HepG2 (cell line): ENCODE results near the gene PRRT1. TPM values are rescaled to one million over a fixed set of nuclear protein-coding genes. Genes with fewer than 3 reads are reported as not detected.

Experiments
- BRD4 ChIP-seq: sonication (generic); formaldehyde crosslinking; IDR thresholded peaks from 2 replicates; pipeline ENCODE4 v1.4.0; 2020; ENCODE audit warnings: missing genetic modification reagents
- CAMTA2 ChIP-seq: sonication (generic); formaldehyde crosslinking; IDR thresholded peaks from 2 replicates; pipeline ENCODE4 v1.4.0; 2020; ENCODE audit warnings: mild to moderate bottlenecking, missing genetic modification reagents, borderline replicate concordance
- CBFB ChIP-seq: sonication (generic); formaldehyde crosslinking; IDR thresholded peaks from 2 replicates; pipeline ENCODE4 v1.4.0; 2020; ENCODE audit warnings: missing genetic modification reagents
- ELF4 ChIP-seq: sonication (generic); formaldehyde crosslinking; IDR thresholded peaks from 2 replicates; pipeline ENCODE4 v1.5.0; 2020; ENCODE audit warnings: missing genetic modification reagents, mild to moderate bottlenecking, moderate library complexity, borderline replicate concordance
- IRF1 ChIP-seq: sonication (generic); formaldehyde crosslinking; IDR thresholded peaks from 2 replicates; pipeline ENCODE4 v1.4.0; 2020; ENCODE audit warnings: low read depth, mild to moderate bottlenecking, missing genetic modification reagents
- KAT8 ChIP-seq: IDR thresholded peaks from 2 replicates; pipeline ENCODE4 v1.6.1; 2016; ENCODE audit warnings: missing genetic modification reagents, missing compliant biosample characterization
- MED8 ChIP-seq: sonication (generic); formaldehyde crosslinking; IDR thresholded peaks from 2 replicates; pipeline ENCODE4 v1.8.1; 2023; ENCODE audit warnings: mild to moderate bottlenecking, missing genetic modification reagents; ENCODE audit not compliant: insufficient replicate concordance
- NONO ChIP-seq, 2 experiments: fragments of 450-650 bp in 1 of 2; sonication (generic) in 1 of 2; formaldehyde crosslinking in 1 of 2; IDR thresholded peaks in 1 of 2; conservative IDR thresholded peaks in 1 of 2; 2 replicates each; pipeline versions ENCODE4 v1.6.1 to v1.8.0; 2017 to 2022; ENCODE audit warnings: mild to moderate bottlenecking in 1 of 2, missing genetic modification reagents in 1 of 2, moderate library complexity in 1 of 2
- ONECUT2 ChIP-seq: sonication (generic); formaldehyde crosslinking; IDR thresholded peaks from 2 replicates; pipeline ENCODE4 v1.4.0; 2020; ENCODE audit warnings: missing genetic modification reagents
- POGK ChIP-seq: sonication (generic); formaldehyde crosslinking; conservative IDR thresholded peaks from 2 replicates; pipeline ENCODE4 v1.8.0; 2022; ENCODE audit warnings: mild to moderate bottlenecking, moderate library complexity, missing genetic modification reagents
- RARA ChIP-seq: IDR thresholded peaks from 2 replicates; pipeline ENCODE4 v1.6.1; 2016; ENCODE audit warnings: missing genetic modification reagents, missing compliant biosample characterization
- RFX1 ChIP-seq: fragments of 450-650 bp; IDR thresholded peaks from 2 replicates; pipeline ENCODE4 v1.6.1; 2017
- TEAD3 ChIP-seq: optimal IDR thresholded peaks from 2 replicates; pipeline ENCODE3; 2016; ENCODE audit warnings: borderline replicate concordance
- ZBTB26 ChIP-seq: IDR thresholded peaks from 2 replicates; pipeline ENCODE4 v1.6.1; 2016; ENCODE audit warnings: missing compliant biosample characterization, missing genetic modification reagents, borderline replicate concordance
- ZBTB46 ChIP-seq: sonication (generic); formaldehyde crosslinking; IDR thresholded peaks from 2 replicates; pipeline ENCODE4 v1.4.0; 2020; ENCODE audit warnings: mild to moderate bottlenecking, missing genetic modification reagents, borderline replicate concordance
- ZFAT ChIP-seq: sonication (generic); formaldehyde crosslinking; conservative IDR thresholded peaks from 2 replicates; pipeline ENCODE4 v1.8.1; 2023; ENCODE audit warnings: missing genetic modification reagents, inconsistent platforms
- ZMAT5 ChIP-seq: sonication (generic); formaldehyde crosslinking; IDR thresholded peaks from 2 replicates; pipeline ENCODE4 v1.5.0; 2020; ENCODE audit warnings: mild to moderate bottlenecking, low read depth, missing genetic modification reagents, borderline replicate concordance
- ZNF251 ChIP-seq: sonication (generic); formaldehyde crosslinking; IDR thresholded peaks from 2 replicates; pipeline ENCODE4 v1.9.0; 2021; ENCODE audit warnings: mild to moderate bottlenecking, missing genetic modification reagents
- ZNF260 ChIP-seq: sonication (generic); formaldehyde crosslinking; IDR thresholded peaks from 2 replicates; pipeline ENCODE4 v1.4.0; 2020; ENCODE audit warnings: missing genetic modification reagents, low read depth, mild to moderate bottlenecking, borderline replicate concordance
- ZNF451 ChIP-seq: sonication (generic); formaldehyde crosslinking; IDR thresholded peaks from 2 replicates; pipeline ENCODE4 v1.5.0; 2020; ENCODE audit warnings: mild to moderate bottlenecking, missing genetic modification reagents
- ZNF558 ChIP-seq: sonication (generic); formaldehyde crosslinking; IDR thresholded peaks from 2 replicates; pipeline ENCODE4 v1.9.0; 2022; ENCODE audit warnings: mild to moderate bottlenecking, missing genetic modification reagents, borderline replicate concordance
- ZNF788 ChIP-seq: sonication (generic); formaldehyde crosslinking; IDR thresholded peaks from 2 replicates; pipeline ENCODE4 v1.5.0; 2020; ENCODE audit warnings: mild to moderate bottlenecking, missing genetic modification reagents, borderline replicate concordance
- ZNF883 ChIP-seq: sonication (generic); formaldehyde crosslinking; IDR thresholded peaks from 2 replicates; pipeline ENCODE4 v1.5.1; 2020; ENCODE audit warnings: mild to moderate bottlenecking, missing genetic modification reagents; ENCODE audit errors: not compliant biosample characterization
- polyA plus RNA-seq, 8 experiments: library from polyadenylated mRNA; depleted of rRNA in 3 of 8; stranded (reverse) in 7 of 8; unstranded in 1 of 8; fragments of >200 nt; fragmentation: Illumina TruSeq in 4 of 8; extraction: Trizol in 4 of 8; gene quantifications; 2 replicates each; pipeline versions ENCODE4 v1.2.1 to v1.2.3, GENCODE V29; 2011 to 2016; ENCODE audit warnings: low read depth in 4 of 8, missing spikeins in 1 of 8, mixed read lengths in 1 of 8; ENCODE audit not compliant: insufficient read depth in 1 of 8
- total RNA-seq, 5 experiments: library from RNA; depleted of rRNA; stranded (reverse); fragments of >200 nt; fragmentation: Illumina TruSeq; extraction: Trizol; gene quantifications; 2 replicates each; pipeline ENCODE4 v1.2.3, GENCODE V29; 2016; ENCODE audit warnings: low read depth in 1 of 5

Gene PRRT1
- total and polyA plus RNA-seq, 2 of the 13 experiments (the other 11 are each of a cell fraction or from before 2014, with no cell fraction given), result 0.64 to 1.4 TPM

GRCh38 chr6:32128751-32129296 lies 22.9 kb downstream of the PRRT1 start (continued):
- TF ChIP-seq ZFAT (no peak), POGK (CRISPR knock-in tag) (no peak), ZNF558 (CRISPR knock-in tag) (no peak), CAMTA2 (CRISPR knock-in tag) (0 out of 2 replicates have a peak, but pooled peaks have one; percentile 41), ZNF788 (CRISPR knock-in tag) (no peak), MED8 (CRISPR knock-in tag) (no peak), ZNF883 (CRISPR knock-in tag) (peak; percentile 7), TEAD3 (CRISPR knock-in tag) (no peak), KAT8 (CRISPR knock-in tag) (no peak), IRF1 (CRISPR knock-in tag) (no peak), NONO (IDR thresholded peaks at IDR 0.05) (no peak), NONO (CRISPR knock-in tag; conservative IDR thresholded peaks at IDR 0.05) (no peak), RARA (CRISPR knock-in tag) (no peak), ZNF260 (CRISPR knock-in tag) (no peak), RFX1 (no peak), ZMAT5 (CRISPR knock-in tag) (no peak), ZNF251 (CRISPR knock-in tag) (no peak), ONECUT2 (no peak), CBFB (CRISPR knock-in tag) (no peak), ZBTB46 (CRISPR knock-in tag) (no peak), ZBTB26 (no peak), ELF4 (no peak), ZNF451 (no peak), BRD4 (no peak)
